Uterus (tissue), 2 donors: ENCODE data around the gene BCAS3.

Experiments
- POLR2A ChIP-seq, 2 donors: fragments of 450-650 bp; IDR thresholded peaks; one replicate each; pipeline ENCODE4 v1.6.1; 2016; ENCODE audit warnings: antibody characterized with exemption in 2 of 2, mild to moderate bottlenecking in 1 of 2, moderate library complexity in 1 of 2
- TF ChIP-seq, protein P1 (sequence below), 4 experiments: fragments of 200-600 bp in 2 of 4; fragments of 450-650 bp in 2 of 4; sonication (generic) in 2 of 4; IDR thresholded peaks; one replicate each; pipeline ENCODE4 v1.5.1; 2016 to 2019; ENCODE audit warnings: antibody characterized with exemption in 4 of 4, mild to moderate bottlenecking in 2 of 4, moderate library complexity in 1 of 4

DNA sequence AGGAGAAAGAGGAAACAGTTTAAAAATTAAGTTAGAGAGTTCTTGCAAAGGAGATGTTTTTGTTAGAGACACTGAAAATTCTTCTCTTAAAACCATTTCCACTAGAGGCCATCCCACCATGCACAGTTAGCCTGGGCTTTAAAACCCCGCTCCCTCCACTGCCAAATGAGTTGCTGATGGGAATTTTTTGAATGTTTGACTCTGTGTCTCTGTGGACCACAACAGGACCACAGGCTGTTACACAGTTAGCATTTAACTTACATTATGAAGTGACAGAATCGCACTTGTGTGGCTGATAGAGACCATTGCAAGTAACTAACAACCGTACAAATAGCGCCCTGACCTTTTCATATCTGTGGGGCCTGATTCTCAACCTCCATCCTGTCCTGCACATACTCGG is 647.3 kb downstream of the BCAS3 start:
- TF ChIP-seq, protein P1, sequence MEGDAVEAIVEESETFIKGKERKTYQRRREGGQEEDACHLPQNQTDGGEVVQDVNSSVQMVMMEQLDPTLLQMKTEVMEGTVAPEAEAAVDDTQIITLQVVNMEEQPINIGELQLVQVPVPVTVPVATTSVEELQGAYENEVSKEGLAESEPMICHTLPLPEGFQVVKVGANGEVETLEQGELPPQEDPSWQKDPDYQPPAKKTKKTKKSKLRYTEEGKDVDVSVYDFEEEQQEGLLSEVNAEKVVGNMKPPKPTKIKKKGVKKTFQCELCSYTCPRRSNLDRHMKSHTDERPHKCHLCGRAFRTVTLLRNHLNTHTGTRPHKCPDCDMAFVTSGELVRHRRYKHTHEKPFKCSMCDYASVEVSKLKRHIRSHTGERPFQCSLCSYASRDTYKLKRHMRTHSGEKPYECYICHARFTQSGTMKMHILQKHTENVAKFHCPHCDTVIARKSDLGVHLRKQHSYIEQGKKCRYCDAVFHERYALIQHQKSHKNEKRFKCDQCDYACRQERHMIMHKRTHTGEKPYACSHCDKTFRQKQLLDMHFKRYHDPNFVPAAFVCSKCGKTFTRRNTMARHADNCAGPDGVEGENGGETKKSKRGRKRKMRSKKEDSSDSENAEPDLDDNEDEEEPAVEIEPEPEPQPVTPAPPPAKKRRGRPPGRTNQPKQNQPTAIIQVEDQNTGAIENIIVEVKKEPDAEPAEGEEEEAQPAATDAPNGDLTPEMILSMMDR (IDR thresholded peaks at IDR 0.05): no peak
- no peak for TF ChIP-seq POLR2A (IDR thresholded peaks at IDR 0.05)
